HEK293 (cell line): ENCODE results near the gene KLC3.
A peak's percentile ranks its signal among the peaks of the same experiment; 100 is the strongest.

Experiments
- CTCF ChIA-PET: fragments of 350-600 bp; formaldehyde crosslinking; extraction: SDS; loops from one replicate; lab custom pipeline; 2021; ENCODE audit warnings: antibody characterized with exemption; lab: Yijun Ruan, JAX
- POLR2A ChIA-PET: fragments of 300-600 bp; formaldehyde crosslinking; extraction: SDS; loops from one replicate; lab custom pipeline; 2020; ENCODE audit warnings: antibody characterized with exemption, inconsistent platforms; lab: Yijun Ruan, JAX
- H3K27ac ChIP-seq: fragments of 200-500 bp; sonication (Bioruptor generic); 2 replicates; pipeline ENCODE4 v1.5.1; 2014; ENCODE audit warnings: low read depth, low read length, control low read depth, inconsistent platforms; ENCODE audit errors: extremely low read depth
- H3K36me3 ChIP-seq, 2 experiments: fragments of 200-500 bp in 1 of 2; sonication (Bioruptor generic) in 1 of 2; 1 replicate in 1 of 2; 2 replicates in 1 of 2; pipeline ENCODE4 v1.5.1; 2014 to 2017; ENCODE audit warnings: inconsistent platforms in 2 of 2, low read length in 2 of 2; ENCODE audit not compliant: control insufficient read depth in 2 of 2, insufficient read depth in 1 of 2
- H3K4me1 ChIP-seq: fragments of 200-500 bp; sonication (Bioruptor generic); 2 replicates; pipeline ENCODE4 v1.5.1; 2014; ENCODE audit warnings: mild to moderate bottlenecking, low read length, inconsistent platforms; ENCODE audit not compliant: control insufficient read depth, insufficient read depth
- H3K4me3 ChIP-seq: 2 replicates; pipeline ENCODE4 v1.5.1; 2011; ENCODE audit warnings: low read depth, mild to moderate bottlenecking, control low read depth, low read length, moderate library complexity
- H3K9me3 ChIP-seq: fragments of 200-500 bp; sonication (Bioruptor generic); 2 replicates; pipeline ENCODE4 v1.5.1; 2014; ENCODE audit warnings: low read depth, low read length, inconsistent platforms; ENCODE audit not compliant: control insufficient read depth, insufficient read depth
- HIC1 ChIP-seq: fragments of 450-650 bp; formaldehyde crosslinking; IDR thresholded peaks from 2 replicates; pipeline ENCODE4 v1.5.1; 2016; ENCODE audit warnings: missing biosample characterization, missing genetic modification characterization
- HOXC10 ChIP-seq: sonication (generic); formaldehyde crosslinking; IDR thresholded peaks from 2 replicates; pipeline ENCODE4 v1.8.1; 2023; ENCODE audit warnings: mild to moderate bottlenecking, missing genetic modification reagents
- PATZ1 ChIP-seq: fragments of 450-650 bp; formaldehyde crosslinking; IDR thresholded peaks from 2 replicates; pipeline ENCODE4 v1.5.1; 2016; ENCODE audit warnings: missing biosample characterization, missing genetic modification characterization
- ZBTB17 ChIP-seq: fragments of 450-650 bp; formaldehyde crosslinking; IDR thresholded peaks from 2 replicates; pipeline ENCODE4 v1.5.1; 2016; ENCODE audit warnings: missing biosample characterization, missing genetic modification characterization
- ZBTB21 ChIP-seq: fragments of 450-650 bp; formaldehyde crosslinking; IDR thresholded peaks from 2 replicates; pipeline ENCODE4 v1.5.1; 2017; ENCODE audit warnings: missing biosample characterization, missing genetic modification characterization
- ZNF18 ChIP-seq: fragments of 450-650 bp; formaldehyde crosslinking; IDR thresholded peaks from 2 replicates; pipeline ENCODE4 v1.5.1; 2016; ENCODE audit warnings: missing biosample characterization, missing genetic modification characterization
- ZNF221 ChIP-seq: fragments of 450-650 bp; formaldehyde crosslinking; IDR thresholded peaks from 2 replicates; pipeline ENCODE4 v1.5.1; 2017; ENCODE audit warnings: missing biosample characterization, missing genetic modification characterization, borderline replicate concordance
- ZNF223 ChIP-seq: fragments of 450-650 bp; formaldehyde crosslinking; IDR thresholded peaks from 2 replicates; pipeline ENCODE4 v1.5.1; 2016; ENCODE audit warnings: missing biosample characterization, missing genetic modification characterization
- ZNF341 ChIP-seq: fragments of 450-650 bp; formaldehyde crosslinking; IDR thresholded peaks from 2 replicates; pipeline ENCODE4; 2016; ENCODE audit warnings: low read depth, missing biosample characterization, missing genetic modification characterization
- ZNF404 ChIP-seq: fragments of 450-650 bp; formaldehyde crosslinking; IDR thresholded peaks from 2 replicates; pipeline ENCODE4 v1.5.1; 2017; ENCODE audit warnings: missing biosample characterization, missing genetic modification characterization
- ZNF560 ChIP-seq: fragments of 450-650 bp; formaldehyde crosslinking; IDR thresholded peaks from 2 replicates; pipeline ENCODE4 v1.5.1; 2017; ENCODE audit warnings: missing biosample characterization, missing genetic modification characterization, borderline replicate concordance
- ZNF704 ChIP-seq: fragments of 450-650 bp; formaldehyde crosslinking; IDR thresholded peaks from 2 replicates; pipeline ENCODE4 v1.5.1; 2016; ENCODE audit warnings: missing biosample characterization, missing genetic modification characterization
- ZSCAN5A ChIP-seq: fragments of 450-650 bp; formaldehyde crosslinking; IDR thresholded peaks from 2 replicates; pipeline ENCODE4 v1.5.1; 2016; ENCODE audit warnings: missing biosample characterization, missing genetic modification characterization

Gene KLC3

GRCh38 chr19:45363861-45364459 lies 23.4 kb downstream of the KLC3 start:
- no peaks in the 10 kb centered on the region for H3K9me3 ChIP-seq
- H3K4me1 ChIP-seq: no peaks in the 10 kb centered on the region
- TF ChIP-seq ZNF221 (no peak), ZNF404 (tag by site-specific recombination) (no peak), HOXC10 (CRISPR knock-in tag) (no peak), ZBTB17 (tag by site-specific recombination) (no peak)
- no peak overlapping the region for H3K4me3 ChIP-seq
- ChIA-PET POLR2A (no interaction called here), CTCF (interaction anchor here (1.2 kb wide), 1 partner anchor 39 kb away, joined by 5 read pairs; no protein-coding TSS in a partner anchor)
- H3K27ac ChIP-seq: no peak overlapping the region
- H3K36me3 ChIP-seq: peaks cover 48 to 65% of the 10 kb centered on the region in 2 experiments; a peak in 2 of 3 replicates

GRCh38 chr19:45364696-45365095 lies 24.1 kb downstream of the KLC3 start:
- no peaks in the 10 kb centered on the region for H3K9me3 ChIP-seq
- no peak for TF ChIP-seq ZBTB21 (tag by site-specific recombination)
- TF ChIP-seq ZNF18 (tag by site-specific recombination): no peak
- TF ChIP-seq ZNF223 (tag by site-specific recombination): no peak
- no peak for TF ChIP-seq PATZ1 (tag by site-specific recombination)
- no peak for TF ChIP-seq ZNF560
- no peak for TF ChIP-seq ZNF704 (tag by site-specific recombination)
- 0 out of 2 replicates have a peak, but pooled peaks have one; percentile 29 for TF ChIP-seq HIC1 (tag by site-specific recombination)
- TF ChIP-seq ZSCAN5A (tag by site-specific recombination): no peak
- TF ChIP-seq ZNF341 (tag by site-specific recombination): no peak
- no peaks in the 10 kb centered on the region for H3K4me1 ChIP-seq
- POLR2A ChIA-PET: no interaction called here
- H3K27ac ChIP-seq: no peak overlapping the region
- no peak overlapping the region for H3K4me3 ChIP-seq
- CTCF ChIA-PET: interaction anchor here (1.2 kb wide), 1 partner anchor 38 kb away, joined by 5 read pairs; no protein-coding TSS in a partner anchor
- H3K36me3 ChIP-seq: peaks cover 41 to 61% of the 10 kb centered on the region in 2 experiments; a peak in 2 of 3 replicates
